Liver (tissue), 9 donors: ENCODE data around the gene PPP1R14D. TPM values are rescaled to one million over a fixed set of nuclear protein-coding genes. Genes with fewer than 3 reads are reported as not detected.

Experiments used
- DNase-seq: peaks from one replicate; pipeline ENCODE4 v3.0.0-alpha.2; 2017; ENCODE audit warnings: low spot score
- H3K27ac ChIP-seq, 2 donors: one replicate each; pipeline ENCODE4 v1.7.0; 2013; ENCODE audit warnings: inconsistent platforms in 2 of 2, low read length in 2 of 2, control low read depth in 1 of 2, low read depth in 1 of 2, mild to moderate bottlenecking in 1 of 2
- H3K27me3 ChIP-seq, 4 donors: one replicate each; pipeline versions ENCODE4 v1.6.1 to v1.7.0; 2013; ENCODE audit warnings: low read length in 3 of 4, inconsistent platforms in 1 of 4, mild to moderate bottlenecking in 1 of 4, moderate library complexity in 1 of 4; ENCODE audit not compliant: control insufficient read depth in 4 of 4, insufficient read depth in 4 of 4
- H3K36me3 ChIP-seq, 4 donors: one replicate each; pipeline versions ENCODE4 v1.6.1 to v1.7.0; 2013; ENCODE audit warnings: low read length in 3 of 4, mild to moderate bottlenecking in 3 of 4, low read depth in 1 of 4, moderate library complexity in 1 of 4; ENCODE audit not compliant: control insufficient read depth in 4 of 4, insufficient read depth in 3 of 4
- H3K4me1 ChIP-seq, 4 donors: one replicate each; pipeline versions ENCODE4 v1.6.1 to v1.7.0; 2013; ENCODE audit warnings: low read length in 3 of 4, mild to moderate bottlenecking in 3 of 4, moderate library complexity in 1 of 4; ENCODE audit not compliant: control insufficient read depth in 4 of 4, insufficient read depth in 4 of 4
- H3K4me3 ChIP-seq, 3 donors: one replicate each; pipeline versions ENCODE4 v1.6.1 to v1.7.0; 2013; ENCODE audit warnings: low read length in 3 of 3, control low read depth in 1 of 3, low read depth in 1 of 3, mild to moderate bottlenecking in 1 of 3
- H3K9ac ChIP-seq, 2 donors: one replicate each; pipeline ENCODE4 v1.7.0; 2013; ENCODE audit warnings: low read length in 2 of 2, mild to moderate bottlenecking in 2 of 2, moderate library complexity in 2 of 2, control low read depth in 1 of 2, low read depth in 1 of 2
- H3K9me3 ChIP-seq, 4 donors: one replicate each; pipeline versions ENCODE4 v1.6.1 to v1.7.0; 2013; ENCODE audit warnings: low read length in 3 of 4; ENCODE audit not compliant: control insufficient read depth in 4 of 4
- EGR1 ChIP-seq, 2 donors: IDR thresholded peaks; 2 replicates each; pipeline ENCODE4 v1.6.1; 2016 to 2018; ENCODE audit warnings: antibody characterized with exemption in 2 of 2, low read depth in 2 of 2
- FOXA1 ChIP-seq: IDR thresholded peaks from 2 replicates; pipeline ENCODE4 v1.6.1; 2016; ENCODE audit warnings: antibody characterized with exemption
- FOXA2 ChIP-seq: IDR thresholded peaks from 2 replicates; pipeline ENCODE4 v1.6.1; 2016; ENCODE audit warnings: antibody characterized with exemption
- GABPA ChIP-seq, 2 donors: IDR thresholded peaks in 1 of 2; conservative IDR thresholded peaks in 1 of 2; 2 replicates each; pipeline ENCODE4 v1.6.1; 2016; ENCODE audit warnings: antibody characterized with exemption in 2 of 2, mild to moderate bottlenecking in 1 of 2, moderate library complexity in 1 of 2
- HNF4G ChIP-seq: IDR thresholded peaks from 2 replicates; pipeline ENCODE4 v1.6.1; 2016; ENCODE audit warnings: antibody characterized with exemption
- JUND ChIP-seq, 2 donors: IDR thresholded peaks; 2 replicates each; pipeline ENCODE4 v1.6.1; 2016; ENCODE audit warnings: antibody characterized with exemption in 2 of 2
- NR2F2 ChIP-seq: IDR thresholded peaks from 2 replicates; pipeline ENCODE4 v1.6.1; 2016; ENCODE audit warnings: antibody characterized with exemption
- RAD21 ChIP-seq, 2 donors: IDR thresholded peaks; 2 replicates each; pipeline ENCODE4 v1.6.1; 2016; ENCODE audit warnings: antibody characterized with exemption in 2 of 2, mild to moderate bottlenecking in 2 of 2
- RXRA ChIP-seq, 2 donors: IDR thresholded peaks; 2 replicates each; pipeline ENCODE4 v1.6.1; 2017 to 2018; ENCODE audit warnings: antibody characterized with exemption in 2 of 2, mild to moderate bottlenecking in 1 of 2
- SP1 ChIP-seq: IDR thresholded peaks from 2 replicates; pipeline ENCODE4 v1.6.1; 2018; ENCODE audit warnings: antibody characterized with exemption, mild to moderate bottlenecking
- YY1 ChIP-seq: IDR thresholded peaks from 2 replicates; pipeline ENCODE4 v1.6.1; 2016; ENCODE audit warnings: antibody characterized with exemption, mild to moderate bottlenecking
- WGBS: extraction: QIAGEN DNeasy Blood & Tissue Kit; methylation state at CpG from one replicate; pipeline ENCODE4 v1.1.7; 2013; 5-methylcytosine and 5-hydroxymethylcytosine counted together
- polyA plus RNA-seq, 2 donors: library from polyadenylated mRNA; stranded (reverse) in 1 of 2; unstranded in 1 of 2; fragments of 200-250 nt in 1 of 2; fragments of >200 nt in 1 of 2; fragmentation: Nextera tagmentation in 1 of 2; extraction: Ambion mirVana in 1 of 2; gene quantifications; one replicate each; pipeline versions ENCODE4 v1.2.1 to v1.2.3, GENCODE V29; 2013 to 2015
- total RNA-seq, 2 donors: library from RNA; depleted of rRNA; stranded (reverse); fragments of >200 nt; gene quantifications; one replicate each; pipeline ENCODE4 v1.2.3, GENCODE V29; 2014
- TF ChIP-seq, protein P1 (sequence below): fragments of 150-350 bp; IDR thresholded peaks from 2 replicates; pipeline ENCODE4 v1.5.1; 2017; ENCODE audit warnings: improper control_type of control experiment, low read depth, low read length; ENCODE audit not compliant: missing input control
- TF ChIP-seq, protein P2 (sequence below): IDR thresholded peaks from 2 replicates; pipeline ENCODE4 v1.6.1; 2016; ENCODE audit warnings: antibody characterized with exemption, mild to moderate bottlenecking
- TF ChIP-seq, protein P3 (sequence below): IDR thresholded peaks from 2 replicates; pipeline ENCODE4 v1.6.1; 2016; ENCODE audit warnings: antibody characterized with exemption
- donor health status: healthy.
- donor health status: healthy.
- donor health status: healthy.
- donor health status: healthy.
- donor health status: healthy.

Gene PPP1R14D
- total and polyA plus RNA-seq, 4 donors = not detected

DNA sequence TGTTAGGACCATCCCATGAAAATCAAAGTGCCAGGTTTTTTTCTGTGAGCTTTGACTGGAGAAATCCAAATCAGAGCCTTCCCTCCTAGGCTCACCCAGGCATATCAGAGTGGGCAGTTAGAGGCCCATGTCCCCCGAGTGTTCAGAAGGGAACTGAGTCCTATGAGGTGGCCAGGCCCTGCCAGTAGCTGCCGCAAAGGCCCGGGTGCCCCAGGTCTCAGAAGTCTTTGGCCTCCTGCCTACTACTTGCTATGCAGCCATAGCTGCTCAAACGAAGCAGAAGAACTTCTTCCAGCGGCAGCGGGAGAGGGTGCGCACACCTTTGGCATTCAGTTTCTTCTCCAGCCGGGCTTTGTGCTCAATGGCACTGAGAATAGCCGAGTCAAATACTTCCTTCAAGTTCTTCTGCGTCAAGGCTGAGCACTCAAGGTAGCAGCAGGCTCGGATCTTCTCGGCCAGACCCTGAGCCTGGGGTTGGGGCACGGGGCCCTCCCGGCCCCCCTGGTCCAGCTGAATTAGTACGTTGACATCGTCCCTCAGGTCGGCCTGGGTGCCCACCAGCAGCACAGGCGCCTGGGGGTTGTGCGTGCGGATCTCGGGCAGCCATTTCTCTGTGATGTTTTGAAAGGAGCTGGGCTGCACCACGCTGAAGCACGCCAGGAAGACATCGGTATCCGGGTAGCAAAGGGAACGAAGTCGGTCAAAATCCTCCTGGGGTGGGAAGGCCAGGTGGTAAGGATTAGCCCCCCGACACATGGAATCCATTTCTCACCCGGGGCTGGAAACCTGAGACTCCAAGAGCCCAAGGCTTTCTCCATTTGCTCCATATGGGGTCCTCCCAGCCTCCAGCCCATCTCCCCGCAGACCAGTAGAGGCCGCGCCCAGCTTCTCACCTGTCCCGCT is 44.5 kb upstream of the PPP1R14D start:
- Histone ChIP-seq H3K27ac (no peak overlapping the region), H3K27me3 (peaks cover 0 to 3% (median 0%) of the 10 kb centered on the region in 4 donors), H3K4me3 (no peak overlapping the region), H3K9me3 (no peaks in the 10 kb centered on the region), H3K36me3 (no peaks in the 10 kb centered on the region), H3K4me1 (peaks cover 2 to 13% (median 7%) of the 10 kb centered on the region in 4 donors), H3K9ac (no peak overlapping the region)
- no peak for TF ChIP-seq SP1
- TF ChIP-seq, protein P1, sequence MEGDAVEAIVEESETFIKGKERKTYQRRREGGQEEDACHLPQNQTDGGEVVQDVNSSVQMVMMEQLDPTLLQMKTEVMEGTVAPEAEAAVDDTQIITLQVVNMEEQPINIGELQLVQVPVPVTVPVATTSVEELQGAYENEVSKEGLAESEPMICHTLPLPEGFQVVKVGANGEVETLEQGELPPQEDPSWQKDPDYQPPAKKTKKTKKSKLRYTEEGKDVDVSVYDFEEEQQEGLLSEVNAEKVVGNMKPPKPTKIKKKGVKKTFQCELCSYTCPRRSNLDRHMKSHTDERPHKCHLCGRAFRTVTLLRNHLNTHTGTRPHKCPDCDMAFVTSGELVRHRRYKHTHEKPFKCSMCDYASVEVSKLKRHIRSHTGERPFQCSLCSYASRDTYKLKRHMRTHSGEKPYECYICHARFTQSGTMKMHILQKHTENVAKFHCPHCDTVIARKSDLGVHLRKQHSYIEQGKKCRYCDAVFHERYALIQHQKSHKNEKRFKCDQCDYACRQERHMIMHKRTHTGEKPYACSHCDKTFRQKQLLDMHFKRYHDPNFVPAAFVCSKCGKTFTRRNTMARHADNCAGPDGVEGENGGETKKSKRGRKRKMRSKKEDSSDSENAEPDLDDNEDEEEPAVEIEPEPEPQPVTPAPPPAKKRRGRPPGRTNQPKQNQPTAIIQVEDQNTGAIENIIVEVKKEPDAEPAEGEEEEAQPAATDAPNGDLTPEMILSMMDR = no peak
- no peak for TF ChIP-seq RAD21 (IDR thresholded peaks at IDR 0.05)
- no peak for TF ChIP-seq EGR1 (IDR thresholded peaks at IDR 0.05; ENCODE audit: low read depth in 2 of 2)
- TF ChIP-seq FOXA2 = no peak
- TF ChIP-seq YY1 = no peak
- TF ChIP-seq, protein P2, sequence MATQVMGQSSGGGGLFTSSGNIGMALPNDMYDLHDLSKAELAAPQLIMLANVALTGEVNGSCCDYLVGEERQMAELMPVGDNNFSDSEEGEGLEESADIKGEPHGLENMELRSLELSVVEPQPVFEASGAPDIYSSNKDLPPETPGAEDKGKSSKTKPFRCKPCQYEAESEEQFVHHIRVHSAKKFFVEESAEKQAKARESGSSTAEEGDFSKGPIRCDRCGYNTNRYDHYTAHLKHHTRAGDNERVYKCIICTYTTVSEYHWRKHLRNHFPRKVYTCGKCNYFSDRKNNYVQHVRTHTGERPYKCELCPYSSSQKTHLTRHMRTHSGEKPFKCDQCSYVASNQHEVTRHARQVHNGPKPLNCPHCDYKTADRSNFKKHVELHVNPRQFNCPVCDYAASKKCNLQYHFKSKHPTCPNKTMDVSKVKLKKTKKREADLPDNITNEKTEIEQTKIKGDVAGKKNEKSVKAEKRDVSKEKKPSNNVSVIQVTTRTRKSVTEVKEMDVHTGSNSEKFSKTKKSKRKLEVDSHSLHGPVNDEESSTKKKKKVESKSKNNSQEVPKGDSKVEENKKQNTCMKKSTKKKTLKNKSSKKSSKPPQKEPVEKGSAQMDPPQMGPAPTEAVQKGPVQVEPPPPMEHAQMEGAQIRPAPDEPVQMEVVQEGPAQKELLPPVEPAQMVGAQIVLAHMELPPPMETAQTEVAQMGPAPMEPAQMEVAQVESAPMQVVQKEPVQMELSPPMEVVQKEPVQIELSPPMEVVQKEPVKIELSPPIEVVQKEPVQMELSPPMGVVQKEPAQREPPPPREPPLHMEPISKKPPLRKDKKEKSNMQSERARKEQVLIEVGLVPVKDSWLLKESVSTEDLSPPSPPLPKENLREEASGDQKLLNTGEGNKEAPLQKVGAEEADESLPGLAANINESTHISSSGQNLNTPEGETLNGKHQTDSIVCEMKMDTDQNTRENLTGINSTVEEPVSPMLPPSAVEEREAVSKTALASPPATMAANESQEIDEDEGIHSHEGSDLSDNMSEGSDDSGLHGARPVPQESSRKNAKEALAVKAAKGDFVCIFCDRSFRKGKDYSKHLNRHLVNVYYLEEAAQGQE = no peak
- TF ChIP-seq JUND (IDR thresholded peaks at IDR 0.05) = no peak
- no peak for TF ChIP-seq GABPA (IDR thresholded peaks at IDR 0.05 in 1 of 2, conservative IDR thresholded peaks at IDR 0.05 in 1 of 2)
- TF ChIP-seq FOXA1 = no peak
- TF ChIP-seq HNF4G = no peak
- TF ChIP-seq, protein P3, sequence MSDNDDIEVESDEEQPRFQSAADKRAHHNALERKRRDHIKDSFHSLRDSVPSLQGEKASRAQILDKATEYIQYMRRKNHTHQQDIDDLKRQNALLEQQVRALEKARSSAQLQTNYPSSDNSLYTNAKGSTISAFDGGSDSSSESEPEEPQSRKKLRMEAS = no peak
- TF ChIP-seq RXRA (IDR thresholded peaks at IDR 0.05) = no peak
- no peak for TF ChIP-seq NR2F2
- 63% methylated on average over 33 of the region's 33 CpGs for WGBS
- DNase-seq = no peak

DNA sequence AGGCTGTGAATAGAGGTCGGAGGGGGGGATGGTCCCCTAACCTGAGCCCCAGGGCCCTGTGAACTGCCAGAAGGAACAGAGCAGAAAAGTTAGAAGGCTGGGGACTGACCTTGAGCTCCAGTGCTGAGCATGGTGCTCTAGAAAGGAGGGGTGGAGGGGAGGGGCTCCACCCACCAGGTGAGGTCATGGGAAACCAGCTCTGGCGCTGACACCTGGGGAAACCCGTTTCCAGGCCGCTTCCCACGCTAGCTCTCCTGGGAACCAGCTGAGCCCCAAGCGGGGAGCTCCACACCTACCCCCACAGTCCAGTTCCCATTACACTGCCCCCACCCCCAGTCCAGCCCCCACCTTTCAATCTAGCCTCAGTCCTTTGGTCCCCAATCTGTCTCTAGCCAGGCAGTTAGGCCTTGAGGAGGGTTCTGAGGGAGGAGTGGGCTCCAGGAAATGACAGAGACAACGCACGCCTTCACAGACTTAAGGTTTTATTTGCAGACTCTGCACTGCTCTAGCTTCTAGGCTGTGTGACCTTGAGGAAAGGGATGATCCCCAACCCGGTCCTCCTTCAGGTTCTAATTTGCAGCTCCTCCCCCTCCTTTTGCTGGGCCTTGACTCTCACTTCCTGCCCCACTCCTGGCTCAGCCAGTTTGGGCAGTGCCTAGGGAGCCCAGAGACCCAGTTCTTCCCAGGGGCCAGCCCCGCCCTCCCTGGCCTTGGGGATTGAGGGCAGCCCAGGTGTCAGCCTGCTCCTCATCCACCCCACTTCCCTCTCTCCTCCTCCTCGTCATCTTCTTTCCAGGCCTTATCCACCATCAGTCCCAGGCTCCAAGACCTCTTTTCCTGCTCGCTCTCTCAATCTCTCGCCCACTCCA is 43.5 kb upstream of the PPP1R14D start:
- no peak for DNase-seq
- Histone ChIP-seq H3K27ac (no peak overlapping the region), H3K36me3 (no peaks in the 10 kb centered on the region), H3K9ac (no peak overlapping the region), H3K4me3 (no peak overlapping the region), H3K27me3 (peaks cover 0 to 3% (median 0%) of the 10 kb centered on the region in 4 donors), H3K4me1 (peaks cover 2 to 13% (median 7%) of the 10 kb centered on the region in 4 donors), H3K9me3 (no peaks in the 10 kb centered on the region)
- 85% methylated on average over 13 of the region's 13 CpGs for WGBS
- TF ChIP-seq HNF4G = no peak
